Lung (tissue), 12 donors: Measurements from ENCODE around the gene MYO18B. TPM values are rescaled to one million over a fixed set of nuclear protein-coding genes. Genes with fewer than 3 reads are reported as not detected.

Source experiments
- ATAC-seq: fragments of 200-7000 bp; cut with Tn5 transposase; one replicate; pipeline ENCODE4 v1.9.1; 2020; ENCODE audit warnings: moderate number of reproducible peaks; ENCODE audit not compliant: insufficient read depth, low FRiP score
- DNase-seq, 3 donors: peaks; one replicate each; pipeline ENCODE4 v3.0.0-alpha.2; 2013 to 2017
- H3K27ac ChIP-seq, 2 donors: one replicate each; pipeline ENCODE4 v1.5.1; 2013; ENCODE audit warnings: mild to moderate bottlenecking in 2 of 2, moderate library complexity in 2 of 2, control low read depth in 1 of 2, inconsistent platforms in 1 of 2, low read depth in 1 of 2, low read length in 1 of 2
- H3K27me3 ChIP-seq, 3 donors: one replicate each; pipeline ENCODE4 v1.5.1; 2013; ENCODE audit warnings: low read length in 2 of 3; ENCODE audit not compliant: control insufficient read depth in 3 of 3, insufficient read depth in 3 of 3
- H3K36me3 ChIP-seq, 4 donors: one replicate each; pipeline ENCODE4 v1.5.1; 2013; ENCODE audit warnings: low read length in 4 of 4, mild to moderate bottlenecking in 1 of 4, moderate library complexity in 1 of 4; ENCODE audit not compliant: control insufficient read depth in 4 of 4, insufficient read depth in 4 of 4
- H3K4me1 ChIP-seq, 5 donors: one replicate each; pipeline ENCODE4 v1.5.1; 2013; ENCODE audit warnings: low read length in 5 of 5, mild to moderate bottlenecking in 2 of 5, moderate library complexity in 1 of 5; ENCODE audit not compliant: control insufficient read depth in 5 of 5, insufficient read depth in 5 of 5
- H3K4me3 ChIP-seq: one replicate; pipeline ENCODE4 v1.5.1; 2013; ENCODE audit warnings: mild to moderate bottlenecking, control low read depth, moderate library complexity
- H3K9ac ChIP-seq, 2 donors: one replicate each; pipeline ENCODE4 v1.5.1; 2013; ENCODE audit warnings: low read length in 2 of 2, control low read depth in 1 of 2; ENCODE audit not compliant: insufficient read depth in 1 of 2
- H3K9me3 ChIP-seq, 4 donors: one replicate each; pipeline ENCODE4 v1.5.1; 2013; ENCODE audit warnings: low read length in 3 of 4, mild to moderate bottlenecking in 1 of 4, moderate library complexity in 1 of 4; ENCODE audit not compliant: control insufficient read depth in 4 of 4, insufficient read depth in 3 of 4
- whole genome bisulfite sequencing, 2 donors: extraction: QIAGEN DNeasy Blood & Tissue Kit; methylation state at CpG; one replicate each; pipeline ENCODE4 v1.1.7; 2013; 5-methylcytosine and 5-hydroxymethylcytosine counted together
- polyA plus RNA-seq, 2 donors: library from polyadenylated mRNA; stranded (reverse); fragments of 200-250 nt; gene quantifications; one replicate each; pipeline ENCODE4 v1.2.1, GENCODE V29; 2013
- total RNA-seq, 2 donors: library from RNA; depleted of rRNA in 1 of 2; stranded (reverse); fragments of >200 nt in 1 of 2; gene quantifications; one replicate each; pipeline ENCODE4 v1.2.1, GENCODE V29; 2014 to 2021
- TF ChIP-seq, protein P1 (sequence below): IDR thresholded peaks from 2 replicates; pipeline ENCODE4 v1.5.1; 2012; ENCODE audit warnings: mild to moderate bottlenecking; ENCODE audit errors: control extremely low read depth, extremely low read depth
- donor health status: control.
- donor health status: control.
- donor health status: Bipolar disorder and iron deficiency.
- donor health status: healthy.
- donor health status: DM: yes; HTN: yes; CAD: no.

MYO18B gene
- total and polyA plus RNA-seq, 4 donors = 0.02 to 0.71 (median 0.07) TPM

DNA sequence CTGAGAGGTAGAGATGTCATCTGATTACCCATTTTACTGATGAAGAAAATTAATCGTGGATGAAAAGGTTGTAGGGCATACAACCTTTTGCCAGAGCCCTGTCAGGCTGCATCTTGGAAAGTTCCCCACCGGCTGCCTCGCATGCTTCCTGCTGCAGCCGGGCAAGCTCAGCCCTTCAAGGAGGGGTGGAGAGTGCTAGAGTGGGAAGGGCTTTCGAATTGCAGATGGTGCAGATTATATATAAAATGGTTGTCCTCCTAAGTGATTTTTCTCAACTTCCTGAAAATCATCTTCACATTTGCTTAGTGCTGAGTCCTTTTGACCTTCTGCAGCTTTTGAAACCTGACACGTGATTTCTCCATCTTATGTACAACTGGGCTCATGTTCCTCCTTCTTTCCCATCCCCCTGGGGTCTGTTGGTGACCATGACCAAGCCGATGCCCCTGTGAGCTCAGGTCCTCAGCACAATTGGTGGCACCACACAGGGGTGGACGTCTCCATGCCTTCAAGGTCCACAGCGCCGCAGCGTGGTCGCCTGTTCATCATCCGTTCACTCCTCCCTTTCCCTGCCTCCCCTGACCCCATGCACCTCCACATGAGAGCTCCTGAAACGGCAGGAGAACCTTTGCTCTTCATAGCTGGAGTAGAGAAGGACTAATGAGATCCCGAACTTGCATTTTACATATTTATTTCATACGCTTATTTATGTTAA lies 47.6 kb upstream of the MYO18B start:
- Histone ChIP-seq H3K4me1 (peaks cover 0 to 31% (median 26%) of the 10 kb centered on the region in 5 donors), H3K27ac (no peak overlapping the region), H3K9ac (no peak overlapping the region), H3K9me3 (no peaks in the 10 kb centered on the region), H3K36me3 (peaks cover 0 to 25% (median 8%) of the 10 kb centered on the region in 4 donors), H3K27me3 (no peaks in the 10 kb centered on the region), H3K4me3 (no peak overlapping the region)
- DNase-seq (no peak), ATAC-seq (no peak)
- 82 to 88% methylated on average over 16 of the region's 16 CpGs for WGBS, 2 donors
- TF ChIP-seq, protein P1, sequence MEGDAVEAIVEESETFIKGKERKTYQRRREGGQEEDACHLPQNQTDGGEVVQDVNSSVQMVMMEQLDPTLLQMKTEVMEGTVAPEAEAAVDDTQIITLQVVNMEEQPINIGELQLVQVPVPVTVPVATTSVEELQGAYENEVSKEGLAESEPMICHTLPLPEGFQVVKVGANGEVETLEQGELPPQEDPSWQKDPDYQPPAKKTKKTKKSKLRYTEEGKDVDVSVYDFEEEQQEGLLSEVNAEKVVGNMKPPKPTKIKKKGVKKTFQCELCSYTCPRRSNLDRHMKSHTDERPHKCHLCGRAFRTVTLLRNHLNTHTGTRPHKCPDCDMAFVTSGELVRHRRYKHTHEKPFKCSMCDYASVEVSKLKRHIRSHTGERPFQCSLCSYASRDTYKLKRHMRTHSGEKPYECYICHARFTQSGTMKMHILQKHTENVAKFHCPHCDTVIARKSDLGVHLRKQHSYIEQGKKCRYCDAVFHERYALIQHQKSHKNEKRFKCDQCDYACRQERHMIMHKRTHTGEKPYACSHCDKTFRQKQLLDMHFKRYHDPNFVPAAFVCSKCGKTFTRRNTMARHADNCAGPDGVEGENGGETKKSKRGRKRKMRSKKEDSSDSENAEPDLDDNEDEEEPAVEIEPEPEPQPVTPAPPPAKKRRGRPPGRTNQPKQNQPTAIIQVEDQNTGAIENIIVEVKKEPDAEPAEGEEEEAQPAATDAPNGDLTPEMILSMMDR = no peak

DNA sequence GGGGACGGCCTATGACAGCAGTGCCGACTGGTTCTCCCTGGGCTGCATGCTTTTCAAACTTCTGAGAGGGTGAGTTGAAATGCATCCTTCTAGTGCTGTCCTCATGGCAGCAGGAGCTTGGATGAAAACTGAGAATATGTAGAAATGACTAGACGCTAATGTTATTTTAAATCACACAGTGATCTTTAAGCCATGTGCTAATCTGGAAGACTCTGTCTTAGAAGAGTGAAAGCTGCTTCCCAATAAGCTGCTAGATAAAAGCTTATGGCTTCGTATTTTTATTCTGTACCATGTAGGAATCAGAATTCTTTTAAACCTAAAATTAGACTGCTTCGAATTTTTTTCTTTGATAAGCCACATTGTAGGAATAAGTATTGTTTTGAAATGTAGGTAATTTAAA lies 46.8 kb upstream of the MYO18B start:
- Histone ChIP-seq H3K4me3 (no peak overlapping the region), H3K36me3 (peaks cover 0 to 20% (median 3%) of the 10 kb centered on the region in 4 donors), H3K9me3 (no peaks in the 10 kb centered on the region), H3K27ac (no peak overlapping the region), H3K9ac (no peak overlapping the region), H3K4me1 (peaks cover 0 to 31% (median 26%) of the 10 kb centered on the region in 5 donors), H3K27me3 (no peaks in the 10 kb centered on the region)
- 92% methylated on average over 5 of the region's 5 CpGs for WGBS, 2 donors
- DNase-seq (no peak), ATAC-seq (no peak)
- TF ChIP-seq, protein P1 = no peak

DNA sequence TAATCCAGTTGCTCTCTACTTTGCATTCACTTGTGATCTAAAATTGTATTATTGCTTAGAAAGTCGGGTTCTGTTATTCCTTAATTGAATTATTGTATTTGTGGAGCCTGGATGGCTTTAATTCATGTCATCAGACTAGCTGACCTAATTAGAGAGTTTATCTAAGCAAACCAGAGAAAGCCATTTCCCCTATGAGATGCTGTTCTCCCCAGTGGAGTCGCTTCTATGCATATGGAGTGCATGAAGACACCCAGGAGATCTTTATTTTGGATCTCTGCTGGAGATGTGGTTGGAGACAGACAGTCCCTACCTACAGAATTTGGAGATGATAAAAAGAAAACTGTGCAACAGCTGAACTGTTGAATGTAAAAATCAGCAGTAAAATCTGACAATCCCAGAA lies 45.2 kb upstream of the MYO18B start:
- Histone ChIP-seq H3K36me3 (peaks cover 0 to 8% (median 0%) of the 10 kb centered on the region in 4 donors), H3K27ac (no peak overlapping the region), H3K9ac (no peak overlapping the region), H3K4me3 (no peak overlapping the region), H3K4me1 (peaks cover 0 to 44% (median 26%) of the 10 kb centered on the region in 5 donors), H3K27me3 (no peaks in the 10 kb centered on the region), H3K9me3 (no peaks in the 10 kb centered on the region)
- ATAC-seq = no peak
- WGBS, 2 donors = 78 to 88% methylated on average over 2 of the region's 2 CpGs
- TF ChIP-seq, protein P1 = no peak
- no peak for DNase-seq
